HepG2 (cell line): ENCODE data around the gene MT1M. TPM values are rescaled to one million over a fixed set of nuclear protein-coding genes. Genes with fewer than 3 reads are reported as not detected.

Experiments
- ATAC-seq: fragments of 200-7000 bp; cut with Tn5 transposase; 3 replicates; pipeline ENCODE4 v1.9.1; 2020; ENCODE audit warnings: mild to moderate bottlenecking, moderate library complexity
- BruUV-seq: library from RNA; stranded (reverse); fragments of 400-500 nt; replicated peaks from 2 replicates; lab custom pipeline; 2021; lab: Mats Ljungman, UMichigan
- CTCF ChIA-PET: fragments of 300-600 bp; formaldehyde crosslinking; extraction: SDS; loops from one replicate; lab custom pipeline; 2021; ENCODE audit warnings: low total read pairs, inconsistent platforms, low intra/inter-chr PET ratio; lab: Yijun Ruan, JAX
- POLR2A ChIA-PET: fragments of 350-600 bp; sonication (Branson Sonifier 250); formaldehyde crosslinking; loops from one replicate; lab custom pipeline; 2020; ENCODE audit warnings: antibody characterized with exemption, inconsistent platforms; lab: Yijun Ruan, JAX
- DNase-seq: peaks from one replicate; pipeline ENCODE4 v3.0.0-alpha.2; 2015; ENCODE audit warnings: low spot score
- FAIRE-seq: peaks from 3 replicates; lab custom pipeline; 2011; peaks lifted over from hg19 to GRCh38; lab: Jason Lieb, UNC
- H2AFZ ChIP-seq: one replicate; pipeline ENCODE4 v1.6.1; 2011; ENCODE audit warnings: low read length, inconsistent platforms
- H3K27ac ChIP-seq: fragments of 300-600 bp; 3 replicates; pipeline ENCODE4 v1.8.0; 2011; ENCODE audit warnings: mixed run types, mild to moderate bottlenecking, mixed read lengths, low read length, inconsistent platforms; ENCODE audit not compliant: insufficient read depth; ENCODE audit errors: extremely low read length
- H3K27me3 ChIP-seq, 2 experiments: fragments of 200-600 bp in 1 of 2; 2 replicates in 1 of 2; 3 replicates in 1 of 2; pipeline versions ENCODE4 v1.6.0 to v1.8.0; 2011; ENCODE audit warnings: low read length in 2 of 2, mild to moderate bottlenecking in 2 of 2, moderate library complexity in 2 of 2, inconsistent platforms in 1 of 2; ENCODE audit not compliant: insufficient read depth in 2 of 2, control insufficient read depth in 1 of 2
- H3K36me3 ChIP-seq, 2 experiments: fragments of 200-600 bp in 1 of 2; replicated peaks in 1 of 2; 2 replicates in 1 of 2; 3 replicates in 1 of 2; pipeline versions ENCODE4 v1.5.1 to v1.8.0; 2011; ENCODE audit warnings: low read length in 2 of 2, inconsistent platforms in 1 of 2; ENCODE audit not compliant: insufficient read depth in 2 of 2, control insufficient read depth in 1 of 2
- H3K4me1 ChIP-seq: 2 replicates; pipeline ENCODE4 v1.5.1; 2012; ENCODE audit warnings: low read length, inconsistent platforms; ENCODE audit not compliant: insufficient read depth
- H3K4me2 ChIP-seq: 2 replicates; pipeline ENCODE4 v1.6.0; 2011; ENCODE audit warnings: low read depth, low read length, inconsistent platforms
- H3K4me3 ChIP-seq, 3 experiments: fragments of 200-600 bp in 1 of 3; sonication (generic), shearing (Covaris generic) in 1 of 3; replicated peaks in 1 of 3; 2 replicates each; pipeline ENCODE4 v1.5.1; 2011 to 2016; ENCODE audit warnings: low read length in 3 of 3, inconsistent platforms in 2 of 3, low read depth in 2 of 3, mild to moderate bottlenecking in 2 of 3, control low read depth in 1 of 3, mixed read lengths in 1 of 3; ENCODE audit not compliant: insufficient read depth in 1 of 3
- H3K79me2 ChIP-seq: one replicate; pipeline ENCODE4 v1.6.1; 2011; ENCODE audit warnings: low read length, inconsistent platforms; ENCODE audit not compliant: insufficient read depth
- H3K9ac ChIP-seq: 2 replicates; pipeline ENCODE4 v1.6.0; 2011; ENCODE audit warnings: mild to moderate bottlenecking, low read depth, low read length, inconsistent platforms; ENCODE audit not compliant: insufficient read depth
- H3K9me3 ChIP-seq: 2 replicates; pipeline ENCODE4 v1.5.1; 2012; ENCODE audit warnings: mild to moderate bottlenecking, low read length
- H4K20me1 ChIP-seq: 2 replicates; pipeline ENCODE4 v1.6.0; 2011; ENCODE audit warnings: inconsistent platforms, mild to moderate bottlenecking, low read length, moderate library complexity; ENCODE audit not compliant: insufficient read depth
- DMAP1 ChIP-seq: IDR thresholded peaks from 2 replicates; pipeline ENCODE4 v1.6.1; 2016
- DZIP1 ChIP-seq: sonication (generic); formaldehyde crosslinking; IDR thresholded peaks from 2 replicates; pipeline ENCODE4 v1.5.0; 2020; ENCODE audit warnings: mild to moderate bottlenecking, missing genetic modification reagents
- HNF1B ChIP-seq: sonication (generic); formaldehyde crosslinking; IDR thresholded peaks from 2 replicates; pipeline ENCODE4 v1.5.1; 2020; ENCODE audit warnings: mild to moderate bottlenecking, moderate library complexity, missing genetic modification reagents
- HNRNPUL1 ChIP-seq: fragments of 200-400 bp; formaldehyde crosslinking; IDR thresholded peaks from 2 replicates; pipeline ENCODE4 v1.6.1; 2017; ENCODE audit warnings: low read depth, mild to moderate bottlenecking, low read length, moderate library complexity
- KLF13 ChIP-seq: sonication (generic); formaldehyde crosslinking; IDR thresholded peaks from 2 replicates; pipeline ENCODE4 v1.4.0; 2020; ENCODE audit warnings: mild to moderate bottlenecking, missing genetic modification reagents
- KLF15 ChIP-seq: sonication (generic); formaldehyde crosslinking; IDR thresholded peaks from 2 replicates; pipeline ENCODE4 v1.8.1; 2023; ENCODE audit warnings: borderline replicate concordance, mild to moderate bottlenecking, inconsistent platforms, missing genetic modification reagents, mixed read lengths
- PHF5A ChIP-seq: IDR thresholded peaks from one replicate; pipeline ENCODE4 v1.6.1; 2018; ENCODE audit warnings: low read depth, missing genetic modification reagents; ENCODE audit not compliant: unreplicated experiment
- POLR2AphosphoS2 ChIP-seq: IDR thresholded peaks from 2 replicates; pipeline ENCODE4 v1.6.1; 2011; ENCODE audit warnings: low read depth, low read length, improper control_type of control experiment
- RORA ChIP-seq: sonication (generic); formaldehyde crosslinking; IDR thresholded peaks from 2 replicates; pipeline ENCODE4 v1.5.0; 2020; ENCODE audit warnings: mild to moderate bottlenecking, missing genetic modification reagents, moderate library complexity
- RXRA ChIP-seq: sonication (generic); formaldehyde crosslinking; IDR thresholded peaks from 2 replicates; pipeline ENCODE4 v1.5.1; 2020; ENCODE audit warnings: missing genetic modification reagents
- SP5 ChIP-seq: IDR thresholded peaks from 2 replicates; pipeline ENCODE4 v1.6.1; 2016; ENCODE audit warnings: low read depth, borderline replicate concordance
- ZBTB25 ChIP-seq: IDR thresholded peaks from 2 replicates; pipeline ENCODE4 v1.6.1; 2018; ENCODE audit warnings: missing genetic modification reagents
- ZNF350 ChIP-seq: sonication (generic); formaldehyde crosslinking; IDR thresholded peaks from 2 replicates; pipeline ENCODE4 v1.4.0; 2020; ENCODE audit warnings: mild to moderate bottlenecking, low read depth, missing genetic modification reagents, borderline replicate concordance
- ZNF513 ChIP-seq: sonication (generic); formaldehyde crosslinking; conservative IDR thresholded peaks from 2 replicates; pipeline ENCODE4 v1.5.0; 2020; ENCODE audit warnings: missing genetic modification reagents
- ZNF777 ChIP-seq: sonication (generic); formaldehyde crosslinking; IDR thresholded peaks from 2 replicates; pipeline ENCODE4 v1.4.0; 2020; ENCODE audit warnings: missing genetic modification reagents
- ZSCAN31 ChIP-seq: sonication (generic); formaldehyde crosslinking; IDR thresholded peaks from 2 replicates; pipeline ENCODE4 v1.5.0; 2020; ENCODE audit warnings: low read depth, mild to moderate bottlenecking, missing genetic modification reagents
- WGBS: methylation state at CpG from one replicate; pipeline ENCODE4 v1.1.6; 2017; ENCODE audit warnings: low lambda C conversion rate; 5-methylcytosine and 5-hydroxymethylcytosine counted together
- in situ Hi-C: cut with HindIII; loops from 2 replicates; pipeline ENCODE4 v1.10.0; 2017; ENCODE audit warnings: low pct_unique_long_range_greater_than_20kb; ENCODE audit not compliant: extremely low pct_ligation_motif_present
- intact Hi-C: fragments of 100-400 bp; cut with micrococcal nuclease; formaldehyde crosslinking; loops from one replicate; pipeline ENCODE4 v1.10.0; 2022; ENCODE audit not compliant: unreplicated experiment
- polyA plus RNA-seq, 8 experiments: library from polyadenylated mRNA; depleted of rRNA in 3 of 8; stranded (reverse) in 7 of 8; unstranded in 1 of 8; fragments of >200 nt; fragmentation: Illumina TruSeq in 4 of 8; extraction: Trizol in 4 of 8; gene quantifications; 2 replicates each; pipeline versions ENCODE4 v1.2.1 to v1.2.3, GENCODE V29; 2011 to 2016; ENCODE audit warnings: low read depth in 4 of 8, missing spikeins in 1 of 8, mixed read lengths in 1 of 8; ENCODE audit not compliant: insufficient read depth in 1 of 8
- total RNA-seq, 5 experiments: library from RNA; depleted of rRNA; stranded (reverse); fragments of >200 nt; fragmentation: Illumina TruSeq; extraction: Trizol; gene quantifications; 2 replicates each; pipeline ENCODE4 v1.2.3, GENCODE V29; 2016; ENCODE audit warnings: low read depth in 1 of 5

Gene MT1M
- total and polyA plus RNA-seq, 2 of the 13 experiments (the other 11 are each of a cell fraction or from before 2014, with no cell fraction given): 4.6 TPM; not detected in 1

- TF ChIP-seq ZNF513 (CRISPR knock-in tag) (no peak), ZSCAN31 (CRISPR knock-in tag) (peak; percentile 70; the same call in 1 of the 2 replicates)
Measured at GRCh38 chr16:56647641-56648431, 15.4 kb downstream of the MT1M start (continued).

GRCh38 chr16:56649271-56649670, 16.8 kb downstream of the MT1M start:
- H3K4me2 ChIP-seq: no peak overlapping the region
- H3K9me3 ChIP-seq: no peaks in the 10 kb centered on the region
- no peak for TF ChIP-seq SP5
- TF ChIP-seq POLR2AphosphoS2: no peak
- TF ChIP-seq ZNF777 (CRISPR knock-in tag): no peak
- TF ChIP-seq RORA (CRISPR knock-in tag): no peak
- TF ChIP-seq DMAP1 (CRISPR knock-in tag): no peak
- TF ChIP-seq ZNF350 (CRISPR knock-in tag): no peak
- TF ChIP-seq KLF15: no peak
- no peak for TF ChIP-seq KLF13
- TF ChIP-seq ZBTB25 (CRISPR knock-in tag): no peak
- no peak for TF ChIP-seq HNRNPUL1
- no peak for TF ChIP-seq HNF1B (CRISPR knock-in tag)
- TF ChIP-seq DZIP1 (CRISPR knock-in tag): no peak
- TF ChIP-seq RXRA: no peak
- TF ChIP-seq PHF5A (CRISPR knock-in tag): no peak

More at GRCh38 chr16:56649271-56649670, 16.8 kb downstream of the MT1M start:
- DNase-seq (no peak), FAIRE-seq (no peak), ATAC-seq (no peak)
- Histone ChIP-seq H3K79me2 (no peaks in the 10 kb centered on the region), H2AFZ (no peak overlapping the region), H3K4me1 (peaks cover 25% of the 10 kb centered on the region), H3K4me3 (no peak overlapping the region), H3K27me3 (peaks cover 9 to 46% of the 10 kb centered on the region in 2 experiments; a peak in 4 of 5 replicates), H3K9ac (no peak overlapping the region), H4K20me1 (no peaks in the 10 kb centered on the region), H3K36me3 (no peaks in the 10 kb centered on the region), H3K27ac (no peak overlapping the region)
- intact Hi-C loops (no loop called here), in situ Hi-C loops (no loop called here)
- ChIA-PET POLR2A (no interaction called here), CTCF (no interaction called here)
- WGBS: 40% methylated on average over 2 of the region's 2 CpGs
- BruUV-seq: no TSS peak
